H1 (cell line): Measurements from ENCODE around the gene TFRC. TPM values are rescaled to one million over a fixed set of nuclear protein-coding genes. Genes with fewer than 3 reads are reported as not detected.

Source experiments
- CTCF ChIA-PET: fragments of 300-600 bp; sonication (Branson Sonifier 250); formaldehyde crosslinking; loops from one replicate; lab custom pipeline; 2021; ENCODE audit not compliant: partially characterized antibody; lab: Charles Lee
- POLR2A ChIA-PET: fragments of 300-600 bp; sonication (Branson Sonifier 250); formaldehyde crosslinking; loops from one replicate; lab custom pipeline; 2021; ENCODE audit warnings: inconsistent platforms; ENCODE audit not compliant: partially characterized antibody; lab: Charles Lee
- DNase-seq, 2 experiments: peaks; one replicate each; pipeline versions ENCODE4 v3.0.0 to v3.0.0-alpha.2; 2010 to 2022; ENCODE audit warnings: low spot score in 2 of 2, low read depth in 1 of 2, mixed read lengths in 1 of 2
- FAIRE-seq: peaks from 2 replicates; lab custom pipeline; 2011; peaks lifted over from hg19 to GRCh38; lab: Jason Lieb, UNC
- H2AFZ ChIP-seq: 2 replicates; pipeline ENCODE4 v1.8.1; 2012; ENCODE audit warnings: low read length, inconsistent platforms
- H2AK5ac ChIP-seq: 2 replicates; pipeline ENCODE4 v1.6.1; 2013; ENCODE audit warnings: low read depth, low read length
- H2BK120ac ChIP-seq: replicated peaks from 2 replicates; pipeline ENCODE3; 2013; ENCODE audit warnings: low read depth, low read length, inconsistent platforms
- H2BK12ac ChIP-seq: 2 replicates; pipeline ENCODE4 v1.6.1; 2013; ENCODE audit warnings: low read depth, low read length
- H2BK15ac ChIP-seq: 2 replicates; pipeline ENCODE4 v1.6.1; 2013; ENCODE audit warnings: low read length
- H2BK20ac ChIP-seq: 2 replicates; pipeline ENCODE4 v1.6.1; 2013; ENCODE audit warnings: low read length
- H2BK5ac ChIP-seq: 2 replicates; pipeline ENCODE4 v1.6.1; 2013; ENCODE audit warnings: low read depth, low read length
- H3K14ac ChIP-seq: 2 replicates; pipeline ENCODE4 v1.6.1; 2013; ENCODE audit warnings: inconsistent platforms; ENCODE audit not compliant: insufficient read length
- H3K18ac ChIP-seq: 2 replicates; pipeline ENCODE4 v1.6.1; 2013; ENCODE audit warnings: low read length; ENCODE audit errors: extremely low read depth
- H3K23ac ChIP-seq: 2 replicates; pipeline ENCODE4 v1.6.1; 2013; ENCODE audit warnings: inconsistent platforms; ENCODE audit not compliant: insufficient read length
- H3K23me2 ChIP-seq: 2 replicates; pipeline ENCODE4 v1.6.1; 2013; ENCODE audit warnings: low read depth, low read length
- H3K27ac ChIP-seq: 2 replicates; pipeline ENCODE4 v1.6.1; 2011; ENCODE audit warnings: low read depth, low read length, inconsistent platforms
- H3K27me3 ChIP-seq, 4 experiments: replicated peaks in 1 of 4; 1 replicate in 1 of 4; 2 replicates in 3 of 4; pipeline versions ENCODE4 v1.6.1 to v1.8.1; 2011 to 2013; ENCODE audit warnings: low read length in 3 of 4, mild to moderate bottlenecking in 3 of 4, inconsistent platforms in 2 of 4, mixed read lengths in 2 of 4, moderate library complexity in 1 of 4; ENCODE audit not compliant: control insufficient read depth in 3 of 4, insufficient read depth in 3 of 4; ENCODE audit errors: extremely low read depth in 1 of 4
- H3K36me3 ChIP-seq, 4 experiments: 2 replicates each; pipeline versions ENCODE4 v1.6.1 to v1.8.1; 2011 to 2013; ENCODE audit warnings: mild to moderate bottlenecking in 4 of 4, low read length in 3 of 4, moderate library complexity in 2 of 4, control low read depth in 1 of 4, inconsistent platforms in 1 of 4; ENCODE audit not compliant: insufficient read depth in 4 of 4, control insufficient read depth in 2 of 4
- H3K4ac ChIP-seq: replicated peaks from 2 replicates; pipeline ENCODE3; 2013; ENCODE audit warnings: low read length, low read depth, mixed read lengths, inconsistent platforms; ENCODE audit not compliant: insufficient read length
- H3K4me1 ChIP-seq, 4 experiments: replicated peaks in 1 of 4; 1 replicate in 1 of 4; 2 replicates in 3 of 4; pipeline versions ENCODE4 v1.6.1 to v1.8.1; 2011 to 2013; ENCODE audit warnings: low read length in 3 of 4, inconsistent platforms in 2 of 4, mixed read lengths in 1 of 4; ENCODE audit not compliant: insufficient read depth in 4 of 4, control insufficient read depth in 3 of 4
- H3K4me2 ChIP-seq, 2 experiments: 2 replicates each; pipeline versions ENCODE4 v1.6.1 to v1.8.1; 2011 to 2013; ENCODE audit warnings: low read depth in 2 of 2, low read length in 2 of 2, control low read depth in 1 of 2, inconsistent platforms in 1 of 2, mild to moderate bottlenecking in 1 of 2; ENCODE audit not compliant: insufficient read depth in 1 of 2
- H3K4me3 ChIP-seq, 4 experiments: fragments of 200-600, 300-600 bp in 1 of 4; sonication (generic), shearing (Covaris generic), sonication (Bioruptor Twin) in 1 of 4; 2 replicates each; pipeline versions ENCODE4 v1.5.1 to v1.8.1; 2011 to 2016; ENCODE audit warnings: low read length in 4 of 4, low read depth in 3 of 4, control low read depth in 2 of 4, inconsistent platforms in 2 of 4, mild to moderate bottlenecking in 2 of 4, mixed read lengths in 1 of 4, moderate library complexity in 1 of 4; ENCODE audit not compliant: insufficient read depth in 2 of 4; ENCODE audit errors: extremely low read depth in 1 of 4
- H3K56ac ChIP-seq: replicated peaks from 2 replicates; pipeline ENCODE3; 2013; ENCODE audit warnings: low read depth, mild to moderate bottlenecking, mixed read lengths, low read length, inconsistent platforms; ENCODE audit not compliant: insufficient read length
- H3K79me1 ChIP-seq: 2 replicates; pipeline ENCODE4 v1.6.1; 2013; ENCODE audit warnings: low read depth, low read length, control low read depth
- H3K79me2 ChIP-seq, 2 experiments: 2 replicates each; pipeline versions ENCODE4 v1.6.1 to v1.8.1; 2012 to 2013; ENCODE audit warnings: low read length in 2 of 2, mild to moderate bottlenecking in 2 of 2, inconsistent platforms in 1 of 2; ENCODE audit not compliant: insufficient read depth in 2 of 2, control insufficient read depth in 1 of 2
- H3K9ac ChIP-seq, 4 experiments: replicated peaks in 1 of 4; 1 replicate in 1 of 4; 2 replicates in 3 of 4; pipeline versions ENCODE4 v1.6.1 to v1.8.1; 2011 to 2013; ENCODE audit warnings: low read depth in 3 of 4, low read length in 3 of 4, control low read depth in 2 of 4, mild to moderate bottlenecking in 2 of 4, moderate library complexity in 2 of 4, inconsistent platforms in 1 of 4; ENCODE audit errors: extremely low read depth in 1 of 4
- H3K9me3 ChIP-seq, 2 experiments: 2 replicates each; pipeline versions ENCODE4 v1.6.1 to v1.8.1; 2012 to 2013; ENCODE audit warnings: mild to moderate bottlenecking in 2 of 2, moderate library complexity in 2 of 2, control low read depth in 1 of 2, inconsistent platforms in 1 of 2, low read depth in 1 of 2, low read length in 1 of 2, mixed read lengths in 1 of 2; ENCODE audit not compliant: insufficient read depth in 2 of 2
- H4K20me1 ChIP-seq, 2 experiments: replicated peaks in 1 of 2; 2 replicates each; pipeline versions ENCODE3 to v1.8.1; 2011 to 2013; ENCODE audit warnings: inconsistent platforms in 2 of 2, low read length in 2 of 2, mild to moderate bottlenecking in 1 of 2; ENCODE audit not compliant: insufficient read depth in 2 of 2, control insufficient read depth in 1 of 2
- H4K5ac ChIP-seq: 2 replicates; pipeline ENCODE4 v1.6.1; 2013; ENCODE audit warnings: low read length, low read depth, mixed read lengths, inconsistent platforms; ENCODE audit not compliant: insufficient read length
- H4K8ac ChIP-seq: 2 replicates; pipeline ENCODE4 v1.8.0; 2013; ENCODE audit warnings: mild to moderate bottlenecking, moderate library complexity, low read length, inconsistent platforms; ENCODE audit not compliant: insufficient read depth; ENCODE audit errors: extremely low read depth
- H4K91ac ChIP-seq: replicated peaks from 2 replicates; pipeline ENCODE3; 2013; ENCODE audit warnings: low read length, mixed read lengths, inconsistent platforms; ENCODE audit not compliant: insufficient read length
- BCL11A ChIP-seq, 2 experiments: IDR thresholded peaks; one replicate each; pipeline ENCODE4 v1.6.1; 2011; ENCODE audit warnings: low read depth in 2 of 2, low read length in 2 of 2, mild to moderate bottlenecking in 2 of 2
- CBX5 ChIP-seq: fragments of 300-800, 300-1000 bp; sonication (generic); IDR thresholded peaks from 2 replicates; pipeline ENCODE4 v1.7.1; 2016; ENCODE audit warnings: antibody characterized with exemption, low read length, low read depth
- CHD1 ChIP-seq: IDR thresholded peaks from 2 replicates; pipeline ENCODE4 v1.6.1; 2012; ENCODE audit warnings: low read depth, low read length, improper control_type of control experiment
- CREB1 ChIP-seq: IDR thresholded peaks from 2 replicates; pipeline ENCODE4 v1.6.1; 2012; ENCODE audit warnings: inconsistent platforms
- CTCF ChIP-seq, 3 experiments: IDR thresholded peaks; 1 replicate in 2 of 3; 2 replicates in 1 of 3; pipeline versions ENCODE4 v1.5.1 to v1.6.1; 2011; ENCODE audit warnings: low read length in 3 of 3, mild to moderate bottlenecking in 3 of 3, inconsistent platforms in 2 of 3, low read depth in 1 of 3, moderate library complexity in 1 of 3; ENCODE audit not compliant: insufficient read depth in 1 of 3; ENCODE audit errors: control extremely low read depth in 1 of 3
- EGR1 ChIP-seq: IDR thresholded peaks from 2 replicates; pipeline ENCODE4 v1.6.1; 2011; ENCODE audit warnings: low read depth, low read length, borderline replicate concordance
- RAD21 ChIP-seq, 2 experiments: IDR thresholded peaks in 1 of 2; conservative IDR thresholded peaks in 1 of 2; 2 replicates each; pipeline ENCODE4 v1.6.1; 2011; ENCODE audit warnings: low read depth in 2 of 2, low read length in 2 of 2, improper control_type of control experiment in 1 of 2, inconsistent platforms in 1 of 2, mild to moderate bottlenecking in 1 of 2, moderate library complexity in 1 of 2
- RFX5 ChIP-seq: IDR thresholded peaks from 2 replicates; pipeline ENCODE4 v1.6.1; 2011; ENCODE audit warnings: low read depth, low read length, improper control_type of control experiment, borderline replicate concordance
- SAP30 ChIP-seq: fragments of 300-600 bp; sonication (generic); IDR thresholded peaks from 2 replicates; pipeline ENCODE4 v1.7.1; 2012; ENCODE audit warnings: low read length, moderate library complexity, mild to moderate bottlenecking, inconsistent platforms; ENCODE audit not compliant: insufficient read depth, insufficient replicate concordance
- SP1 ChIP-seq: IDR thresholded peaks from 2 replicates; pipeline ENCODE4 v1.6.1; 2011; ENCODE audit warnings: low read depth, low read length
- TEAD4 ChIP-seq: IDR thresholded peaks from 2 replicates; pipeline ENCODE4 v1.6.1; 2012; ENCODE audit warnings: low read depth, low read length, inconsistent platforms, mixed read lengths
- WGBS, 2 experiments: shearing (Covaris generic) in 1 of 2; methylation state at CpG; one replicate each; pipeline versions ENCODE4 v1.1.6 to v1.1.7; 2013 to 2015; ENCODE audit warnings: low lambda C conversion rate in 2 of 2, mixed read lengths in 2 of 2, inconsistent platforms in 1 of 2, low coverage in 1 of 2, missing lambda C conversion rate in 1 of 2; ENCODE audit not compliant: insufficient replicate concordance in 2 of 2, insufficient coverage in 1 of 2, insufficient read length in 1 of 2; ENCODE audit errors: extremely low coverage in 1 of 2, missing lambda C conversion rate in 1 of 2; 5-methylcytosine and 5-hydroxymethylcytosine counted together
- polyA plus RNA-seq, 7 experiments: library from polyadenylated mRNA; depleted of rRNA in 3 of 7; stranded (reverse) in 5 of 7; unstranded in 2 of 7; fragments of >200 nt in 5 of 7; fragments of 200-250 nt in 2 of 7; gene quantifications; 1 replicate in 5 of 7; 2 replicates in 1 of 7; 4 replicates in 1 of 7; pipeline versions ENCODE4 v1.2.1 to v1.2.3, GENCODE V29; 2011 to 2013; ENCODE audit warnings: missing spikeins in 2 of 7, mixed read lengths in 2 of 7
- total RNA-seq: library from RNA; stranded (reverse); fragmentation: NEBNext Ultra II Directional; extraction: Animal tissue kit (Norgen Biotek cat#: 25700); gene quantifications from 2 replicates; pipeline ENCODE4 v1.2.1, GENCODE V29; 2021

TFRC gene
- total and polyA plus RNA-seq, 2 of the 8 experiments (the other 6 are each of a cell fraction or from before 2014, with no cell fraction given), result 67.3 to 161 TPM

GRCh38 chr3:196050597-196050996, 31.3 kb downstream of the TFRC start:
- DNase-seq (no peak), FAIRE-seq (no peak)
- H3K36me3 ChIP-seq, result peaks cover 26 to 68% (median 52%) of the 10 kb centered on the region in 4 experiments
- no peaks in the 10 kb centered on the region for H3K9me3 ChIP-seq
- H4K20me1 ChIP-seq, result peaks cover 0 to 4% of the 10 kb centered on the region in 2 experiments
- no peak overlapping the region for H3K23ac ChIP-seq
- no peak overlapping the region for H4K91ac ChIP-seq
- H2BK12ac ChIP-seq, result no peak overlapping the region
- no peak overlapping the region for H3K4me3 ChIP-seq
- no peaks in the 10 kb centered on the region for H3K4me1 ChIP-seq
- POLR2A ChIA-PET, result no interaction called here
- H3K14ac ChIP-seq, result no peak overlapping the region
- no peak overlapping the region for H2BK20ac ChIP-seq
- no peak overlapping the region for H3K4ac ChIP-seq
- H3K9ac ChIP-seq, result no peak overlapping the region
- no peak overlapping the region for H2BK15ac ChIP-seq
- WGBS, 2 experiments, result 85% methylated on average over 3 of the region's 3 CpGs; no CpG with 5 or more reads in 1 of the 2 experiments
- no peak overlapping the region for H3K4me2 ChIP-seq
- H3K79me1 ChIP-seq, result no peaks in the 10 kb centered on the region
- H2BK120ac ChIP-seq, result no peak overlapping the region
- H3K27me3 ChIP-seq, result no peaks in the 10 kb centered on the region
- no peak overlapping the region for H2AK5ac ChIP-seq
- H3K56ac ChIP-seq, result no peak overlapping the region
- CTCF ChIA-PET, result interaction anchor here (2.7 kb wide), 1 partner anchor 22 kb away, joined by 26 read pairs; no protein-coding TSS in a partner anchor
- H2BK5ac ChIP-seq, result no peak overlapping the region
- H3K27ac ChIP-seq, result no peak overlapping the region
- H3K18ac ChIP-seq, result no peak overlapping the region
- H3K23me2 ChIP-seq, result no peaks in the 10 kb centered on the region
- H4K8ac ChIP-seq, result no peak overlapping the region
- no peak overlapping the region for H4K5ac ChIP-seq
- no peak overlapping the region for H2AFZ ChIP-seq
- H3K79me2 ChIP-seq, result no peaks in the 10 kb centered on the region; a peak in 1 of 4 replicates
- TF ChIP-seq CBX5 (no peak), RAD21 (IDR thresholded peaks at IDR 0.05 in 1 of 2, conservative IDR thresholded peaks at IDR 0.05 in 1 of 2; ENCODE audit: low read depth in 2 of 2, low read length in 2 of 2) (no peak), RFX5 (no peak), BCL11A (IDR thresholded peaks at IDR 0.05; ENCODE audit: low read depth in 2 of 2, low read length in 2 of 2) (no peak), EGR1 (no peak), CTCF (IDR thresholded peaks at IDR 0.05; ENCODE audit: control extremely low read depth in 1 of 3, insufficient read depth in 1 of 3, low read depth in 1 of 3, low read length in 3 of 3) (no peak), CHD1 (no peak), CREB1 (no peak), SP1 (no peak), SAP30 (no peak), TEAD4 (no peak)
